Astrocyte of the spinal cord (primary cell): Measurements from ENCODE around the gene GGCX.

Experiments used
- DNase-seq: peaks from one replicate; pipeline ENCODE4 v3.0.0; 2011; ENCODE audit warnings: low read depth, low spot score
- H3K4me3 ChIP-seq: 2 replicates; pipeline ENCODE4 v1.5.1; 2011; ENCODE audit warnings: low read depth, mild to moderate bottlenecking, low read length, moderate library complexity
- in situ Hi-C: cut with HindIII; loops from 2 replicates; pipeline ENCODE4 v1.10.0; 2017; ENCODE audit warnings: low sequenced_read_pairs
- TF ChIP-seq, protein P1 (sequence below): IDR thresholded peaks from 2 replicates; pipeline ENCODE4 v1.5.1; 2012; ENCODE audit warnings: low read depth, mild to moderate bottlenecking, low read length, inconsistent platforms

The GGCX gene

DNA sequence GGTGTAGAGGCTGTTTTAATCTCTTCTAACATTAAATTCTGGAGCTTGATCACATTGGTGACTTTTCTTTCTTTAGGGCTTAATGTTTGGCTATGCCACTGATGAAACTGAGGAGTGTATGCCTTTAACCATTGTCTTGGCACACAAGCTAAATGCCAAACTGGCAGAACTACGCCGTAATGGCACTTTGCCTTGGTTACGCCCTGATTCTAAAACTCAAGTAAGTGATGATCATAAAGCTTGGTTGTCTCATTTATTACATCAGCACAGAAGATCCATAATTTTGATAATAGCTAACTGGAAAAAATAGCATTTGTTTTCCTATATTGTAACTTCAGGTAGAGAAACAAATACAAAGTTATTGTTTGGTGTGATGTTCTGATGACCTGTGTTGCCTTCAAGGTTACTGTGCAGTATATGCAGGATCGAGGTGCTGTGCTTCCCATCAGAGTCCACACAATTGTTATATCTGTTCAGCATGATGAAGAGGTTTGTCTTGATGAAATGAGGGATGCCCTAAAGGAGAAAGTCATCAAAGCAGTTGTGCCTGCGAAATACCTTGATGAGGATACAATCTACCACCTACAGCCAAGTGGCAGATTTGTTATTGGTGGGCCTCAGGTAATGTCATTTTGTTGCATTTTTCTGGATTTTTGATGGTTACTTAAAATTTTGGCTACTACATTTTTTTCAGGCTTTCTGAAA, 19.4 kb downstream of the GGCX start:
- TF ChIP-seq, protein P1, sequence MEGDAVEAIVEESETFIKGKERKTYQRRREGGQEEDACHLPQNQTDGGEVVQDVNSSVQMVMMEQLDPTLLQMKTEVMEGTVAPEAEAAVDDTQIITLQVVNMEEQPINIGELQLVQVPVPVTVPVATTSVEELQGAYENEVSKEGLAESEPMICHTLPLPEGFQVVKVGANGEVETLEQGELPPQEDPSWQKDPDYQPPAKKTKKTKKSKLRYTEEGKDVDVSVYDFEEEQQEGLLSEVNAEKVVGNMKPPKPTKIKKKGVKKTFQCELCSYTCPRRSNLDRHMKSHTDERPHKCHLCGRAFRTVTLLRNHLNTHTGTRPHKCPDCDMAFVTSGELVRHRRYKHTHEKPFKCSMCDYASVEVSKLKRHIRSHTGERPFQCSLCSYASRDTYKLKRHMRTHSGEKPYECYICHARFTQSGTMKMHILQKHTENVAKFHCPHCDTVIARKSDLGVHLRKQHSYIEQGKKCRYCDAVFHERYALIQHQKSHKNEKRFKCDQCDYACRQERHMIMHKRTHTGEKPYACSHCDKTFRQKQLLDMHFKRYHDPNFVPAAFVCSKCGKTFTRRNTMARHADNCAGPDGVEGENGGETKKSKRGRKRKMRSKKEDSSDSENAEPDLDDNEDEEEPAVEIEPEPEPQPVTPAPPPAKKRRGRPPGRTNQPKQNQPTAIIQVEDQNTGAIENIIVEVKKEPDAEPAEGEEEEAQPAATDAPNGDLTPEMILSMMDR = no peak
- H3K4me3 ChIP-seq = peak overlapping the region; percentile 64
- in situ Hi-C loops = loop anchor here (25.0 kb wide), 1 partner anchor 130 kb away; the partner anchor contains the start of genes CAPG and SH2D6
- DNase-seq = no peak

DNA sequence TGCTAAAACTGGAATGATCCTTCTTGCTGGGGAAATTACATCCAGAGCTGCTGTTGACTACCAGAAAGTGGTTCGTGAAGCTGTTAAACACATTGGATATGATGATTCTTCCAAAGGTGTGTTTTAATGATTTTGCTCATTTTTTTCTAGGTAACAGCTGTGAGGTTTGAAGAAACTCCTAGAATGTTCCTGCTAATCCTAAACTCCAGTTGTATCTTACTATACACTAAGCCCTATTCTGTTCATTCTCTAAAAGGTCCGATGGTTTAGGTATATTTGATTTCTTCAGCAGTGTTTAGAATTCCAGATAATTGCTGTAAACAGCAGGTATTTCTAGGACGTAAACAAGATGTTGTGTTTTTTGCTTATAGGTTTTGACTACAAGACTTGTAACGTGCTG, 20.0 kb downstream of the GGCX start:
- peak overlapping the region; percentile 64 for H3K4me3 ChIP-seq
- in situ Hi-C loops = loop anchor here (25.0 kb wide), 1 partner anchor 129 kb away; the partner anchor contains the start of genes CAPG and SH2D6
- no peak for DNase-seq
- TF ChIP-seq, protein P1 = no peak

DNA sequence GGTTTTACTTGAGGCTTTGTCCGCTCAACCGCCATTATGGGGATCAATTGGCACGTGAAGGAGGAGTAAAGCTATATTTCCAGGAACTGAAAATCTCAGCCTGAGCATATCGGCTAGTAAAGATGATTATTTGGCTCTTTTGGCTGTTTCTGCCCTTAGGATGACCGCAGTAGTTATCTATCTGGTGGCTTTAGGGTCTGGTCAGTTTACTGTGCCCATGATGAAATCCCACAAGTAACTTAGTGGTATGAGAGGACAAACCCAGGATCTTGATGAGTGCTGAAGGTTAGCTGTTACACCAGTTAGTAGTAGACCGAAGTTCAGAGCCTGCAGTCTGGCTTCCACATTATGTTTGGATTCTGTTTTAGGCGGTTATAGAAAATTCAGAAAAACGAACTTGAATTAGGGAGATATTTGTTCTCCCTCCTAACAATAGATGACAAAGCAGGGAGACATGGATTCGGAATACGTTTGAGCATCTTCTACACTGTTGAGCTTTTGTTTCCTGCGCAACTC, 21.1 kb downstream of the GGCX start:
- peak overlapping the region; percentile 64 for H3K4me3 ChIP-seq

GRCh38 chr2:85539361-85540132, 21.7 kb downstream of the GGCX start:
- TF ChIP-seq, protein P1 = no peak
- peak; percentile 73 for DNase-seq
- in situ Hi-C loops = loop anchor here (25.0 kb wide), 1 partner anchor 127 kb away; the partner anchor contains the start of genes CAPG and SH2D6
- peak overlapping the region; percentile 64 for H3K4me3 ChIP-seq

More for the DNA sequence above, 21.1 kb downstream of the GGCX start:
- TF ChIP-seq, protein P1 = no peak
- in situ Hi-C loops = loop anchor here (25.0 kb wide), 1 partner anchor 128 kb away; the partner anchor contains the start of genes CAPG and SH2D6
- DNase-seq = no peak

GRCh38 chr2:85538507-85539360, 22.6 kb downstream of the GGCX start, which contains the start of gene MAT2A:
TSS of gene MAT2A (plus strand) at chr2:85539168. CDS start at chr2:85539288, 120 bp downstream.
- in situ Hi-C loops = loop anchor here (25.0 kb wide), 1 partner anchor 126 kb away; the partner anchor contains the start of genes CAPG and SH2D6
- TF ChIP-seq, protein P1 = peak; percentile 80
- peak; percentile 95 for DNase-seq
- H3K4me3 ChIP-seq = peak within 1 kb of the TSS; percentile 64
